ENCODE results near the gene RCAN2.

The RCAN2 gene

DNA sequence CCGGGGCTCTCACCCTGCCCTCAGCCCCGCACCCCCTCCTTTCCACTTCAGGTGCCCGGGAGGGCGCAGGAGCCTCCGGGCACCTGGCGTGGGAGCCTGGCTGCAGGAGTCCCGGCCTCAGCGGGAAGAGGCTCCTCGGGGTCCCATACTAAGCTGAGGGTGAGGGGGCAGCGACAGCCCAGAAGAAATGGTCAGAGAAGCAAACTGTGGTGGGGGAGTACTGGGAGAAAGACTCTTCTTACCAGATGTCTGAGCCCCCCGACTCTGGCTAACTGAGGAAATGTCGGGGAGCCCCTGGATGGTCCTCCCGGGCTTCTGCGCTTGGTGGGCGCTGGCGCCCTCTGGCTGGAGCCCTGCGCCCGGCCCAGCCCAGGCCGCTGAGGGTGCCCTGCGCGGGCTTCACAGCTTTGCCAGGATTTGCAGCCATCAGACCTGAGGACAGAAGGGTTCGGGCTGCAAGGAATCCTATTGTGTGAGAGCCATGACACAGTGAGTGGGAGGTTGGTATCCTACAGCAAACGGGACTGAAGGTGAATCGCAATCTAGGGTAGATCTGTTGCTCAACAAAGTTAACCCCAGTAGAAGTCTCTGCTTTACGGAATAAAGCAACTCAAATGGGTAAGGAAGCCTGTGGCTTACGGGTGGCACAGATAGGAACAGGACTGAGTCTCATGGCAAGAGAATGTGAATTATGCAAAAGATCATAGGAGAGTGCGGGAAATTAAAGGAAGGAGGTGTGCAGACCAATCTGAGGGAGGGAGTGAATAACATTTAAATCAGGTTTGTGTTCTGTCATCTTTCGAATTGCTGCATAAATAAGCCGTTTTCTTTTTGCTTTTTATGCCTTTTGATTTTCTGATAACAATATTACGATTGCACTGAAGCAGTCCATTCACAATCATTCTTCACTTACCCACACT is 639 bp upstream of the RCAN2 start:
- peak; percentile 55 for DNase-seq

DNA sequence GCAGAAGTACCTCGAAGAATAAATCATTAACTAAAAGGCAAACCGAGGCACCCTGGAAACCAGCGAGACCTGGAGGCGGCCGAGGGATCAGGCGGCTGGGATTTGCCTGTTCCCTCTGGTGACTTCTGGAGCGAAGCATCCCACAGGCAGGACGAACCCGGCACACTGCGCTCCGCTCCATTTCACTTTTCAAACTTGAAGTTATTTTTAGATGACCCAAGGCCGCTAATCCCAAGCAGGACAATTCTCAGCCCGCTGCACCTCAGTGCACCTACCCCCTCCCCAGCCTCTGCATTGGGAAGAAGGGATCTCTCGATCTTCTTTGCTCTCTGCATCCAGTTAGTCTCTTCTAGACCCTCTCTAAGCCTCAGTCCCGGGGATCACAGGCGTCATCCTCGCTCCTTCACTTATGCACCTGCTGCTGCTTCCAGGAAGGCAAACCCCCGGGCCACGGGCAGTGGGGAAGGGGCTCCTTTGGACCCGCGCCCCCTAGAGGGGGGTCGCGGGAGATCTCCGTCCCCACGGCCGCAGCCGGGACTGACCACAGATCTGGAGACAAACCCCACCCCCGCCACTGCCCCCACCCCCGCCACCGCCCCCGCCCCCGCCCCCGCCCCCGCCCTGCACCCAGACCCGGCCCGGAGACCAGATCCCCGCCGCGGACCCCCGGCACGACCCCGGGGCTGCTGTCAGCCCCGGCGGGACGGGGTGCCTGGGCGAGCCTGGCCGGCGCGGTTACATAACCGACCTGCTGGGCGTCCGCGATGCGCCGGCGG is 636 bp downstream of the RCAN2 start:
- DNase-seq: no peak

- no peak for DNase-seq
Observed at GRCh38 chr6:46486181-46486580, 5.1 kb downstream of the RCAN2 start.

GRCh38 chr6:46484081-46484820 is 7.0 kb downstream of the RCAN2 start:
- no peak for DNase-seq

DNA sequence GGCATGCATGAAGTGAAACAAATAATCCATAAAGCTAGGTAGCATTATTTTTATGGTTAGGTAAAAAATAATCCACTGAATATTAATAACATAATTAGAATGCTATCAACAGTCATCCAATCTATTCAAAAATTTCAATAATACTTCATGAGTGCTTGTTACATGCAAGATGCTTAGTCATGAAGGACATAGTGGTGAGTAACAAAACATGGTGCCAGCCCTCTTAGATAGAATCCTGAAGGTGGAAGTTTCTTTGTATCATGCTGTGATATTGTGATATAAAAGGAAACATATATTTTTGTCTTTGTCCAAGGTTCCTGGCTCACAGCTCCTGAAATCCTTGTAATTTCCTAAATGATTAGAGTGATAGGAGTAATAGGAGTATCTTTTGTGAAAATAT is 14.9 kb downstream of the RCAN2 start:
- DNase-seq: no peak

DNA sequence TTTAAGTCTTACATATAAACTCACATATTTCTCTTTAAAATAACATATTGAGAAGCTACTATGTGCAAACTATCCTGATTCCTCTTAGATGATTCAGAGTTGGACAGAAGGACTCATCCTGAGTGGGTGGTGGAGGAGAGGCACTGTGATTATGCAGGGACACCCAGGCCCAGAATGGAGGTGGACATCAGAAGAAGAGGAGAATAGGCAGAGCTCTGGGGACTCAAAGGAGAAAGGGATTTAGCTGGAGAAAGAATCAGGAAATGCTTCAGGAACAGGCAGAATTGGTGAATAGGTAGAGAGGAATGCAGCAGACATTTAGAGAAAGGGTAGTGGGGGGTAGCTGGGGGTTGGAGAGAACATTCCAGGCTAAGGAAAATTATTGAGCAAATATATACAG is 17.4 kb downstream of the RCAN2 start:
- DNase-seq: peak; percentile 18

GRCh38 chr6:46472243-46472642 is 19.0 kb downstream of the RCAN2 start:
- no peak for DNase-seq

DNA sequence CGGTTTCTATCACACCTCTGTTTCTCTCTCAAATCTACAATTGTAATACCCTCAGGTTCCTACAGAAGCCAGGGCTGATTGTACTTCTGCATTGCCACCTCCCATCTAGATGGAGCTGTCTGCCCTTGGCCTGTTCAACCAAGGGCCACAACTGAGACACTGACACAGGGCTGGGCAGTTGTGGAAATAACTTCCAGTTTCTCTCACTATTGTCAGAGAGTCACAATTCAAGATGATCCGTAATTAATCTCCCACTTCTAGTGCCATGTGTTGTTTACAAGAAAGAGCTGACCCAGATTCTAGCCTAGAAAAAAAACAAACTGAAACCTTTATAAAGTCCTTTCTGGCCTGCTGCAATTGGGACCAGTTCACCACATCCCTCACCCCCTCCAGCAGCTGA is 22.2 kb downstream of the RCAN2 start:
- no peak for DNase-seq

DNA sequence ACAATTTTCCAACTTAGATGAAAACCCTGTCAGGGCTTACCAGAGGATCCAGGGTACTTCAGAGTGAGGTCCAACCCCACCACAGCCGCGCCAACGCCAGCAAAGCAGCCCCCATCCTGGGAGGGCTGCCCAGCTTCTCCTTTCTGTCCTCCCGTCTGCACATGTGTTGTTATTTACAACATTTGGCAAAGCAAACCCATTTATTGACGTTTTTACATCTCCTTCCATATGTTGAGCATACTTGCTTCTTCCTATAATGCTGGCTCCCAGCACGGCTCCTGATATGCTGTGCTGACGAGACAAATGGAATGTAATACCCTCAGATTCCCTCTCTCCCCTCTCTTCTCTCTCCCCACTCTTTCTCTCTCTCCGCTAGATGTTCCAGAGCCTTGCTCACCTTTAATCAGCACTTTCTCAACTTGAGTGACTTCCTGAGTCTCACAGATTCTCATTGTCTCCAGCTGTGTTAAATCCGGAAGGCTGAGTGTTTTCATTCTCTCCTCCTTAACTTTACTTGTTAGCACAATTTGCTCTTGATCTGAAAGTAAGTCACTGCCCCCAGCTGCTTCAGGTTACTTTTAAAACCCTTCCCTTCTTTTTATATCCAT is 22.7 kb downstream of the RCAN2 start:
- no peak for DNase-seq

DNA sequence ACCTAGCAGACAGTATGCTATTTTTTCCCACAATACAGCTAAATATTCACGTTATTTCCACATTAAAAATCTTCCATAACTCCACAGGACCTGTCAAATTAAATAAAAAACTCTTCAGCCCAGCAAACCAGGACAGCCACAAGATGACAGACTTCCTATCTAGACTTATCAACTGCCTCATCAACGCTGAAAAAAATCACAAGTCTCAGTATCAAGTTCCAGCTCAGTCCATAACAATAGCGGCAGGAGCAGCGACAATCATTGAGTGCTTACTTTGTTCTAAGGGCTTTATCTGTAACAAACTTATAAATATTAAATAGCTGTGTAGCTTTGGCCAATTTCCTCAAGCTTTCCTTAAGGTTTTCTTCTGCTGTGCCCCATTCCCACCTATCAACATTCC is 24.7 kb downstream of the RCAN2 start:
- no peak for DNase-seq

GRCh38 chr6:46465294-46466165 is 25.7 kb downstream of the RCAN2 start:
- no peak for DNase-seq

- DNase-seq: no peak
Observed at GRCh38 chr6:46456297-46456696, 35.0 kb downstream of the RCAN2 start.

- DNase-seq: no peak
Observed at GRCh38 chr6:46454691-46455090, 36.6 kb downstream of the RCAN2 start.

GRCh38 chr6:46453741-46454316 is 37.4 kb downstream of the RCAN2 start:
- no peak for DNase-seq

GRCh38 chr6:46453216-46453615 is 38.0 kb downstream of the RCAN2 start:
- no peak for DNase-seq

DNA sequence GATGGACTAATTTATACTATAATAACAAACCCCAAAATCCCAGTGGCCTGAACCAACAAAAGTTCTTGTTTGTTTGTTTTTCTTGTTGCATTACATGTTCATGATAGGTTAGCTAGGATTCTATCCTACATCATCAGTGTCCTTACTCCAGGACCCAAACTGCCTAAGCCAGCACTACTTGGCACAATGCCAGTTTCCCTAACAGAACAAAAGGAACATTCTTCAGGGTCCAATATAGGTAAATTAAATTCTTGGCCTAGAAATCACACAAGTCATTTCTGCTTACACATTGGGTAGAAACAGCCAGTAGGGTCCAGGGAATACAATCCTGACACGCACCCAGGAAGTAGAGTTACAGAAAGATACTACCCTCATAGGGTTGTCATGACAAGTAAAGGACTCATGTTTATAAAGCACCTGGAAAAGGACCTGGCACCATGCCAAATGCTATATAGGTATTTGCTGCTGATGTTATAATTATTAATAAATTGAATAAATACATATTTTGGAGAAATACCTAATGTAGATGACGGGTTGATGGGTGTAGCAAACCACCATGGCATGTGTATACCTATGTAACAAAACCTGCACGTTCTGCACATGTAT is 38.8 kb downstream of the RCAN2 start:
- DNase-seq: no peak

- no peak for DNase-seq
Observed at GRCh38 chr6:46451343-46451742, 39.9 kb downstream of the RCAN2 start.

- DNase-seq: no peak
Observed at GRCh38 chr6:46444772-46445454, 46.3 kb downstream of the RCAN2 start.

DNA sequence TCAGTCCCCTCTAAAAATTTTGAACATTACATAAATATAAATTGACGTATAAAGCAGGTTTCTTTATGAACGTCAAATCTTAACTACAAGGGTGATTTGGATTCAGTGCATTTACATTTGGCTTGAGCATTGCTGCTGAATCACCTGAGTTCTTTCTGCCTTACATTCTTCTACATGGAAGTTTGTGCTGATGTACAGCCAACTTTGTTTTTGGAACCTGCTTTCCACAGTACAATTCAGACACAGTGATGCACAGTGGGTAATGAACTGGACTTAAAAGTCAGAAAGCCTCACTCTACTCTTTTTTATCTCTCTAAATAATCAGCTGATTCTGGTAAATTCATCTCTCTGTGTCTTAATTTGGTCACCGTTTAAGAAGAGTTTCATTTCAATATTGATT is 47.6 kb downstream of the RCAN2 start:
- no peak for DNase-seq

GRCh38 chr6:46440641-46441040 is 50.6 kb downstream of the RCAN2 start:
- DNase-seq: no peak

DNA sequence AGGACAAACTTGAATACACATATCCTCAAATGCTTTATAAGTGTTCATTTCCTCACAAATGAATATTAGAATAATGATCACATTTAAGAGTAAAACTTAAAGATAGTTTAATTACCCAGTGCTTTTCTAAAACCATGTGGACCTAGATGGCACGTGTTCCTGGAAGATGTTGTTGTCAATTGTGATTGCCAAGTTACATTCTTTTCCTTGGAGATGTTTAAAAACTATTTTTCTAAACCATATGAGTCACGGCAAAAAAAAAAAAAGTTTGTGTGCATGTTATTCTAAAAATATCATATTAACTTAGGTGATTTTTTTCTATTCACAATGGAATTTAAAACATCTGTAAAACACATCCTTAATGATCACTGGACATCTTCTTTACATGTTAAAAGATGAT is 51.1 kb downstream of the RCAN2 start:
- DNase-seq: no peak

Measured in NCI-H226 (cell line).